Measurements from ENCODE around the gene OSBPL10.
"Not testable (repeated sequence)": the region's sequence is repeated elsewhere in the genome, so short reads cannot be mapped to it uniquely, and the experiment has no call there.

Gene OSBPL10

GRCh38 chr3:31882431-31882830 is 98.6 kb downstream of the OSBPL10 start:
- no peak for DNase-seq

DNA sequence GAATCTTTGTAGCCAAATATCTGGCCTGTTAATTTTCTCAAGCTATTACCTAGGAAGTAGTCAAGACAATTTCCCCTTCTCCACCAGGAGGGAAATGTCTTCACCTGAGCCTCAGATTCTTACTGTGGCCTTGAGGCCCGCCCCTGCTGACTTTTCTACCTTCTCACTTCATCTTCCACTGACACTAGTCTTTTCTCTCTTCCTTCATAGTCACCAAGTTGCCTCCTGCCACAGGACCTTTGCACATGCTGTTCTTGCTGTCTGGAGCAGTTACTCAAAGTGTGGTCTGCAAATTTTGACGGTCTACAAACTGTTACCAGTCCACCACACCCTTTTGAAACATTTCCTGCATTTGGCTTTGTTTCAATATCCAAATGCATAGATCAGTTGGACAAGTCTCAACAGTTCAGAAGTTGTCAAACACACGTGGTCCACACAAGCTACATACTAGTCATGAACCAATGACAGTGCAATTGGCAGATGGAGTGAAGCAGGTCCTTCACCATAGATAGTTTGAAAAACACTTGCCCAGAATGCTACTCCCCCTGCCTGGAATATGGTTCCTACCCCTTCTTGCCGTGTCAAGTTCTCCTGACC is 100.5 kb downstream of the OSBPL10 start:
- DNase-seq = no peak

DNA sequence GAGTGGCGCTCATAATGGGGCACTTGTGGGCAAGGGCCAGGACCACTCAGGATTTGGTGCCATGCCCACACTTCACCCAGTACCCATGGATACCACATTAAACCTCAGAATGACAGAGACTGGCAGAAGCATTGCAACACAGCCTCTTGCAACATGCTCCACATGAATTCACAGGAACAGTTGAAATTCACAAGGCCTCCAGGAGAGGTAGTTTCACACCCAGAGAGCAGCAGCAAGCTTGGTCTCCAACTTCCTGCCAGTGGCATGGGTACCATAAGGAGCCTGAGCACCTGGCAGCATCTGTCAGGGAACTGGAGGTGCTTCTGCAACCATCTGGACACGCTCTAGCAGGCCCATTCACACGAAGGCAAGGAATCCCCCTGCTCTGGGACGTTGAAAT is 101.0 kb downstream of the OSBPL10 start:
- DNase-seq = no peak

- no peak for DNase-seq
Measured at GRCh38 chr3:31879365-31879764, 101.7 kb downstream of the OSBPL10 start.

- DNase-seq = no peak
Measured at GRCh38 chr3:31878231-31878838, 102.7 kb downstream of the OSBPL10 start.

- DNase-seq = no peak
Measured at GRCh38 chr3:31876331-31876730, 104.7 kb downstream of the OSBPL10 start.

DNA sequence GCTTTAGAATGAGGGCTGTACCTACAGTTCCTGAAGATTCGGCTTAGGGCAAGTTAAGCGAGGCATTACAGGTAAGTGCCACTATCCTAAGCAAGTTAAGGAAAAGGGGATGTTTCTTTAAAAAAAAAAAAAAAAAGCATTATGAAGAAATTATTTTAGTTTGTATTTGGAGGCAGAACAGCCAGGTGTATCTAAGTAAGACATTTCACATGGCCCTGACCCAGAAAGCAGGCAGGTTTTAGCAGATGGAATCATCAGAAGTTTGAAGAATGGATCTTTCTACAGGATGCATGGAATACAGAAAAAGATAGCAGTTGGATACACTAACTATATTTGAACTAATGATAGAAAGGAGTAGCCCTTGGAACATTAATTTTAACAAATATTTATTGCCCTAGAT is 105.6 kb downstream of the OSBPL10 start:
- DNase-seq = no peak

- DNase-seq = no peak
Measured at GRCh38 chr3:31873254-31873820, 107.7 kb downstream of the OSBPL10 start.

- DNase-seq = no peak
Measured at GRCh38 chr3:31871939-31872507, 109.0 kb downstream of the OSBPL10 start.

GRCh38 chr3:31870111-31870510 is 111.0 kb downstream of the OSBPL10 start:
- not testable (repeated sequence) for DNase-seq

DNA sequence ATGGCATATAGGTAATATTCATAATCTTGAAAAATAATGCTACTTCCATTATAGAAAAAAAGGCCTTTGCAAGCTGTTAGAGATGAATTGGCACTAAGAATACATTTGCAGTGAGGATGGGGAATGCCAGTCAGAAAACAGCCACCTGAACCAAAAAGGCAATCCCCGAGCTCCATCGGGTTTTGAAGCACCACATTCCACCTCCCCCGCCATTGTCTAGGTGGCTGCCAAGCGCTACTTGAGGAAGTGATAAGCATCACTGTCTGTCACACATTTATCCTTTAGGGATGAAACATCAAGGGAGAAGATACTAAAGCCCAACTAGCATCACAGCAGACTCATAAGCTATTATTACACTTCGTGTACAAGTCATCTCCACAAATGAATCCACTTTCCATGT is 112.8 kb downstream of the OSBPL10 start:
- DNase-seq = no peak

GRCh38 chr3:31862666-31863279 is 118.3 kb downstream of the OSBPL10 start:
- DNase-seq = no peak

GRCh38 chr3:31861826-31862225 is 119.2 kb downstream of the OSBPL10 start:
- no peak for DNase-seq

- DNase-seq = not testable (repeated sequence)
Measured at GRCh38 chr3:31860642-31861041, 120.4 kb downstream of the OSBPL10 start.

DNA sequence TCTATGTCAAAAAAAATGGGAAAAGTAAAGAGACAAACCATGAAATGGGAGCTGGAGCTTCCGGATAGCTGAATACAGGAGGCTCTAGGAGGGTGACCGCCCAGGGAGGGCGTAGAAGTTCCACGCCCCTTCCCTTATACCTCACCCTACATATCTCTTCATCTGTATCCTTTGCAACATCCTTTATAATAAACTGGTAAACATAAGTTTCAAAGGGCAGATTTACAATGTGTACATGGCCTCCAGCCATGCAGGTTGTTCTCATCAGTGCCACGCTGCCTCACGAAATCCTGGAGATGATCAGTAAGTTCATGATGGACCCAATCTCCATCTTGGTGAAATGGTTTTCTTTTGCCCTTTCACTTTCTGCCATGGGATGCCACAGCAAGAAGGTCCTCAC is 121.8 kb downstream of the OSBPL10 start:
- DNase-seq = no peak

- DNase-seq = no peak
Measured at GRCh38 chr3:31858439-31858838, 122.6 kb downstream of the OSBPL10 start.

DNA sequence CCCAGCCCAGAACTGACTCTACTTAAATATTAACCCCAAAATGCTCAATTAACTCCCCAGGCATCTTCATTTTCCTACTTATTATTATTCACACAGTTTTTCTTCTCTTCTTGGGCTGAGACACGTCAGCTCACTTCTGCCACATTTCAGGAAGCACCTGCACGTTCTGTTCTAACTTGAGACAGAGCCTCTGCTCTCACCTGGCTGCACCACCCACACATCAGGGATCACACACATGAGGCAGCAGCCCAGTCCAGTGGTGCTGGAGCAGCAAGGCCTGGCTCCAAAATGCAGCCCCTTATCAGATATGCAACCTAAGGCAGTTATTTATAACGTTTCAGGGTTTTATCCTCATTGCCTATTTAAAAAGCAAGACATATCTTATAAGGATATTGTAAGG is 127.5 kb downstream of the OSBPL10 start:
- DNase-seq = no peak

- DNase-seq = no peak
Measured at GRCh38 chr3:31851278-31851677, 129.8 kb downstream of the OSBPL10 start.

DNA sequence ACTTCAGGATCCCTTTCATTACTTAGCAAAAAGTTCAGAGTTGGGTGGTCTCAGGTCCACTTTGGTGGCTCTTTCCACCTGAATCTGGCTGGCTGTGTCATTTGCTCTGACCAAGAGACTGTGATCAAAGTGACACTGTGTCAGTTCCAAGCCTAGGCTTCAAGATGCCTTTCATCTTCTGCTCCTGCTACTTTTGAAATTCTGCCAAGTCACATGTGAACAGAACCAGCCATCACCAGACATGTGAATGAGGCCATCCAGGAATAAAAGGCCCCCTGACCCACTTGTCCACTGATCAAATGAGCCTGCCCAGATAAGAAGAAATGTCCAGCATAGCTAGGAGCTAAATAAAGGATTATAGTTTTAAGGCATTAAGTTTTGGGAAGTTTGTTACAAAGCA is 132.2 kb downstream of the OSBPL10 start:
- DNase-seq = no peak

DNA sequence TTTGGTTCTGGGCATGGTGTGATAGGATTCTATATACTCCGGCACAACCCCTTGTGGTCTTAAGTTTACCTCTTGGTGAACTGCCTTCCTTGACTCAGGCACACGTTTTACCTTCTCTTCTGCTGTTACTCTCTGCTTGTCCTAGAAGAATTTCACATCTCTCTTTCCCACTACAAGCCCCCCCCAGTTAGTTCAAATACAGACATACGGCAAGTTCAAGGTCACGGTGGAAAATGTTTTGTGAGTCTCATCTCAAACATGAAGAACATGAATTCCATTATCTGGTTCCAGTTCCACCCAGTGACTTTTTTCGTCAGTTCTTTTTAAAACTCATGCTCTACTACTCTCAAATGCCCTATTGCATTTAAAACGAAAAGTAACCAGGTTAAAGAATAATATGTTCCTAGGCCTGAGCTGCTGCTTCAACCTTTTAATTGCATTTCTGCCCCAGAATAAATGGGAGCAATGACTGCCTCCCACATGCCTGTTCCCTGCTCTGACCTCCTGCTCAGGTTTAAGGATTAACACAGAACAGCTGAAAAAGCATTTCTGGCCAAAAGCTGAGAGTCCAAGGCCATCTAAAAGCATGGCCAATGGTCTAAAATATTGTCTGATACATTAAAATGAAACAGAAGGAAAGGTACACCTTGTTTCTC is 132.8 kb downstream of the OSBPL10 start:
- DNase-seq = no peak

DNA sequence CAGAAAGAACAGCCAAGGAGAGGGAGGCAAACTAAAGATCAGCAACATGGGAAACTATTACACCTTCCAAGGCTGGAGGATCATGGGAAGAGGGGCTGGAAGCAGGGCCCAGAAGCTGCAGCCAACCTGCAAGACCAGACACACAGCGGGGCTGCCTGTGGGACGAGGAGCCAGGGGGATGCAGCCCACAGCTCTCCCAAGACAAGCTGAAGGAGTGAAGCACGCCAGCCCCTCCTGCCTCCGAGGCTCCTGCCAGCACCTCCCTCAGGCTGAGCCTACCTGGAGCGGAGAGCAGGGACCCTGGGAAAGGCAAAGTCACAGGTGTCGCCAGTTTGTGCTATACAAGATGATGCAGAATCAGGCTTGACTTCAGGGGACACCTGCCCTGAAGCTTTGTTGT is 133.3 kb downstream of the OSBPL10 start:
- no peak for DNase-seq

DNA sequence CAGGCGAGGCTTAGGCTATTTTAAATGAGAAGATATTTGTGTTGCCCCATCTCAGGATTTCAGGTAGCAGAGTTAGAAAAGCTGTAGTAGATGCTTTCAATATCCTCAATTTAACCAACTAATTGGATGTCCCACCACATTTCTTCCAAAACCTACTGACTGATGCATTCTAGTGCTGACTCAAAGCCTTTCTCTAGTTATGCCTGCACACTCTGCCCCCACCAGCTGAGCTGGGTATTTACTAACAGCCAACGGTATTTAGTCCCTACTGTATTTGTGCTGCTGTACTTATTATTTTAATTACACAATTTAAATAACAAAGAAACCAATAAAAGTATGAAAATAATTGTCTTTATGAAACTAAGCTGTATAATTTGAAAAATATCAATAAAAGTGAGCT is 139.5 kb downstream of the OSBPL10 start:
- no peak for DNase-seq

DNA sequence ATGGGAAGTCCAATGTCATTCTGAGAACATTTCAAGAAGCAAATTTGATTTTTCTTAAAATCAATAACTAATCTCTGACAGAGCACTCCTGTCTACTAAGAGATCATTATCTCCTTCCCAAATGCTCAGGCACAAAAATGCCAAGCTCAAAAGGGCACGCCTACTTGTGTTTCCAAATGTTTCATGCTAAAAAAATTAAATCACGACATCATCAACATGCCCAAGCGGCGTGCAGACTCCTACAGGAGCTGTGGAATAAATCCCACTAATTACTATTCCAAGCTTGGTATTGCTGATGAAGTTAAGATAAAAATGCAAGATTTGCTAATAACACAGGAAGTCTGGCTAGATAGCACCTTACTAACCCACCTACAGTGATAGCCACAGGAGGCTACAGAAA is 140.8 kb downstream of the OSBPL10 start:
- DNase-seq = no peak
